ENCODE results near the gene PAM.

- TF ChIP-seq POLR2A (IDR thresholded peaks at IDR 0.05; ENCODE audit: low read depth, low read length) (no peak), TAF1 (IDR thresholded peaks at IDR 0.05; ENCODE audit: borderline replicate concordance, low read depth, low read length) (no peak), POLR2AphosphoS5 (IDR thresholded peaks at IDR 0.05; ENCODE audit: low read depth, low read length) (no peak)
Observed at GRCh38 chr5:103021314-103021713, 266.2 kb downstream of the PAM start.

All from GM12892 (cell line).